Measurements from ENCODE around the gene STK32A.

STK32A gene

DNA sequence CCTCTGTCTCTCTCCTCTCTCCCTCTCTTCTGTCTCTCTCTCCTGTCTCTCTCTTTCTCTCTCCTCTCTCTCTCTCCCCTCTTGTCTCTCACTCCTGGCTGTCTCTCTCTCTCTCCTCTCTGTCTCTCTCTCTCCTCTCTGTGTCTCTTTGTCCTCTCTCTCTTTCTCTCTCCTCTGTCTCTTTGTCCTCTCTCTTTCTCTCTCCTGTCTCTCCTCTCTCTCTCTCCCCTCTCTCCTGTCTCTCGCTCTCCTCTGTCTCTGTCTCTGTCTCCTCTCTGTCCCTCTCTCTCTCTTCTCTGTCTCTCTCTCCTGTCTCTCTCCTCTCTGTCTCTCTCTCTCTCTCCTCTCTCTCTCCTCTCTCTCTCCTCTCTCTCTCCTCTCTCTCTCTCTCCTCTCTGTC is 25.0 kb downstream of the STK32A start:
- DNase-seq (ENCODE audit: low read depth), result no peak

- DNase-seq (ENCODE audit: low read depth), result no peak
Measured at GRCh38 chr5:147267082-147267832, 32.4 kb downstream of the STK32A start.

- no peak for DNase-seq (ENCODE audit: low read depth)
Measured at GRCh38 chr5:147276497-147276896, 41.7 kb downstream of the STK32A start.

DNA sequence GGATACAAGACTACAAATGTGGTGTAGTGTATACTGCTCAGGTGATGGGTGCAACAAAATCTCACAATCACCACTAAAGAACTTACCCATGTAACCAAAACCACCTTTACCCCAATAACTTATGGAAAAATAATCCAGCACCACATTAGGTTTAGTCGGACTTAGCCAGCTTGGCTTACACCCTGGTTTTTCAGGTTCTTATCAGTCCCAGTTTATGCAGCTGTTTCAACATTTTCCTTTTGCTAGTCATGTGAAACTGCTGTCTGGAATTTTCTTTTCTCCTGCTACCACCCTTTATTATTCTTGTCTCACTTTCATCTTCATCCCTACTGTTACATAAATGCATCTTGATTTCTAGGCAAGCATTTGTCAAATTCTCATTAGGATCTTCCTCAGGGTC is 51.5 kb downstream of the STK32A start:
- DNase-seq (ENCODE audit: low read depth), result no peak

DNA sequence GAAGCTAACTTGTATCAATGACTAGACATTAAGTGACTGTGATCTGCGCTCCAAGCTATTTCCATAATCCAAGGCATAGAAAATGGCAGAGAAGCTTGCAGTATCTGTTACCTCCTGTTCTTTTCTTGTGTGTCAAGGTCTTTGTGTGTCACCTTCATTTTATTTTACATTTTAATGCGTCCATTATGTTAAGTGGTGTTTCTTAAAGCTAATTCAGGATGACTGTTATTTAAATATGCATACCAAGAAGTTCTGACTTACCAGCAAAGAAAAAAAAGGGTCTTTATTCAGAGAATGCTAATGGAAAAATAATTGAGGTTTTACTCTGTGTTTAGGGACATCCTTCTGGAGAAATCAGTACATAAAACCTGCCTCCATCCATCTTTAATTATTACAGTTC is 52.3 kb downstream of the STK32A start:
- DNase-seq (ENCODE audit: low read depth), result no peak

GRCh38 chr5:147290261-147290660 is 55.4 kb downstream of the STK32A start:
- no peak for DNase-seq (ENCODE audit: low read depth)

DNA sequence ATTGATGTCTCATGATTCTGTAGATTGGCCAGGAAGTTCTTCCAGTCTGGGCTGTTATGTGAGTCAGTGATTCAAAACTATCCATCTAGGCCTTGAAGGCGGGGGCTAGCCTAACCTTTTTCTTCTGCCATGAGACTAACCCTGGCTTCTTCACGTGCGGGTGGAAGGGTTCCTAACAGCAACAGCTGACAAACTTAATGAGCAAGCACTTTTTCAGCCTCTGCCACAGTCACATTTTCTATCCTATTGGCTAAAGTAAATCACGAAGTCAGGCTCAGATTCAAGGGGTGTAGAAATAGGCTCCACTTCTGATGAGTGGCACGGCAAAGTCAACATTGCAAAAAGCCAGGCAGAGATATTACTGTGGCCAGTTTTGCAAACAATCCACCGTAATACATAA is 68.4 kb downstream of the STK32A start:
- no peak for DNase-seq (ENCODE audit: low read depth)

GRCh38 chr5:147303976-147304375 is 69.2 kb downstream of the STK32A start:
- no peak for DNase-seq (ENCODE audit: low read depth)

GRCh38 chr5:147305147-147305546 is 70.3 kb downstream of the STK32A start:
- DNase-seq (ENCODE audit: low read depth), result no peak

DNA sequence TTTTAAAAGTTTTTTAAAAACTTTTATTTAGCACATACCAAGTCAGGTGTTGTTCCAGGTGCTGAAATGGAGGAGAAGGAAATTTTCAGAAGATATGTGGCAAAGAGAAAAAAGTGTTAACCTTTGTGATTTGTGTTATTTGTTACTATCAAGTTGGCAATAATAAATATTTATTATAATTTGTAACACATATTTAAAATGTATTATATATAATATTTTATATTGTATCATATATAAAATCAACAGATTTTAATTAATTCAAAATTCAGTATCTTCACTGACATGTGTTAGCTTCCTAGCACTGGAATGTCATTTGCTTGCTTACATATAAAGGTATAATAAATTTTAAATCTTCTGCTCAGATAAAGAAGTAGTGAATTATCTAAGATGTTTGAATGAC is 71.5 kb downstream of the STK32A start:
- no peak for DNase-seq (ENCODE audit: low read depth)

DNA sequence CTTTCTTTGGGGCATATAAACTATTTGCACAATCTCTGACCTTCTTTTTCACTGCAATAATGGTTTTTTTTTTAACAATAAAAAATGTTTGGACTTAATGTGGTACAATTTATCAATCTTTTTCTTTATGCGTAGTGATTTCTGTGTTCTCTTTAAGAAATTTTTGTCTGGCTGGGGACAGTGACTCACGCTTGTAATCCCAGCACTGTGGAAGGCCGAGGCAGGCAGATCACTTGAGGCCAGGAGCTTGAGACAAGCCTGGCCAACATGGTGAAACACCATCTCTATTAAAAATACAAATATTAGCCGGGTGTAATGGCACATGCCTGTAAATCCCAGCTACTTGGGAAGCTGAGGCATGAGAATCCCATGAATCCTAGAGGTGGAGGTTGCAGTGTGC is 72.3 kb downstream of the STK32A start:
- DNase-seq (ENCODE audit: low read depth), result no peak

DNA sequence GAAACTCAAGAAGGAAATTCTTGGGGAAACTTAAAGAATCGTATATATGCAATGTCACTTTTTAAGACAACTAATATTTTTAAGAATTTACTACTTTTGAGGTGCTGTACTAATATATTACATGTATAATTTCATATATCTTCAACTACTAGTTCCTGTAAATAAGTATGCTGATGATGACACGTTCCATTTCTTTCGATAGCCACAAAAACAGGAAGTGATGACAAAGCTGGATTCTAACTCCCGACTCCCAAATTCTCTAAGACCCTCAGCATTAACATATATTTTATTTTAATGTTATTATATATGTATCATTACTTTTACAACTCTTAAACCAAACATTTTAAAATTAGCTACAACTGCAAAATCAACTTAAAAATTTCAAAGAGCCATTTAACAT is 74.8 kb downstream of the STK32A start:
- DNase-seq (ENCODE audit: low read depth), result no peak

DNA sequence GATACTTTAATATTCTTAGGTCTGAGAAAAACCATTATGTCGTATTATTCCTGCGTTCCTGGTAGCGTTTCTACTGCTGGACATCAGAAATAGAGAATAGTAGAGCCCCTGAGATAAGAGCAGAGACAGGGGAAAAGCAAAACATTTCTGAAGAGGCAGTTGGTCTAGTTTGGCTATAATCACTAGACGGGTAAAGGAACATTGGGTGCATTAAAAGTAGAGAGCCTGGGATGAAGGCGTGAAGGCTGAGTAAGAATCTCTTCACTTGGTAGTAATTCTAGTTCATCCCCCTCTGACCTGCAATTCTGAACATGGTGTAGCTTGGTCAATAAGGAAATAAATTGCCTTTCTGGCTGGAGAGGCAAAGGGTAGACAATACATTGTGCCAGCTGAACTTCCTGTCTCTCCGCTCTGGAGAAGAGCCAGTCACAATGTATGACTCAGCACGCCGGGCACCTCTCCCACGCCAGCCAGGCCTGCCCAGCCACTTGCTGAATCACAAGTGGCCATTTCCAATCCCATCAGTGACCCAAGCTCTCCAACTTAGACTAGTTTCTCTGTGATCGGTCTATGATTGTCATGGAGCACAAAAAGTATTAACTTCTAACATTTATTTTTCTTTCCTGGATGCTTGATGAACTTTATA is 75.4 kb downstream of the STK32A start:
- no peak for DNase-seq (ENCODE audit: low read depth)

GRCh38 chr5:147317978-147318684 is 83.3 kb downstream of the STK32A start:
- no peak for DNase-seq (ENCODE audit: low read depth)

DNA sequence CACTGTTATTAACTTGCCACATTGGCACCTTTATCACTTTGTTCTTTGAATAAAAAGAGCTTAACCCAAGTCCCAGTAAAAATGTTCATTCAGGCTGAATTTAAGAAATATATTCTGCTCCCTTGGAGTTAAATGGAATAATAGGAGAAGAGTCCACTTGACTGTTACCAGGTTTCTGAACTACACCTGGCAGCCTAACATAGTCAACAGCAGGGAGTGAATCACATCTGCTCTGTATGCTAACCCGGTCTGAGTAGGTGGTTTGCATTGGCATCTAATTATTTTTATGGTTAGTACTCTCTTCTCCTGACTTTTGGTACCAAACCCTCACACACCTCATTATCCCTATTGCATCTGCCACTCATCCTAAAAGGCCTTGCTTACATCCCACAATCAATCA is 86.7 kb downstream of the STK32A start:
- DNase-seq (ENCODE audit: low read depth), result no peak

DNA sequence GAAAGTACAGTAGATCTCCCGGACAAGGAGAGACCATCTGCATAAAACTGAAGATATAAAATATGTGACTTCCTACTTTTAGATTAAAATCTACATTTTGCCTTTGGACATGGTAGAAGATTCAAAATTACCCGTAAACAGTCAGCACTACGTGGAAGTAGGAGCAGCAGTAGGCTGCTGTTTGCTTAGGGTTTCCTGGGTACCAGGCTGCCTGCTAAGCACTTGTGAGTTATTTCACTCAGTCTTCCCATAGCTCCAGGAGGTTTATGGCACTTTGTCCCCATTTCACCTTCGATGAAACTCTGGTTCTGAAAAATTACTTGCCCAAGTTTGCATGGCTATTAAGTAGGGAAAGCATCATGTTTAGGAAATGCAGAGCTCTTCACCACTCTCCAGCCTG is 92.6 kb downstream of the STK32A start:
- DNase-seq (ENCODE audit: low read depth), result no peak

DNA sequence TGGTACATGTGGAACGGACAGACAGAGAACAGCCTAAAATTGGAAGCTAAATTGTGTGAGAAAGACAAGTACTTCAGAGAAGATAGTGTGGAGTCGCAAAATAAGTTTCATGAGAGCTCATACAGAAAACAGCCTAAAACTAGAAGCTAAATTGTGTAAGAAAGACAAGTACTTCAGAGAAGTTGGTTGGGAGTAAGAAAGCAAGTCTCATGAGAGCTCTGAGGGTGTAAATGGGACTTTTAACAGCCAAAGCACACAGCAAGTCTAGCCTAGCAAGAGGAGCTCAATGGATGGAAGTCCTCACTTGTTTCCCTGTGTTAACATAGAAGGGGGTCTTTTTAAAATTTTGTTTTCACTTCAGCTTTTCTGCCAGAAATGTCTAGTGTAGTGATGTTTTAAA is 93.1 kb downstream of the STK32A start:
- no peak for DNase-seq (ENCODE audit: low read depth)

- DNase-seq (ENCODE audit: low read depth), result no peak
Measured at GRCh38 chr5:147332658-147333057, 97.8 kb downstream of the STK32A start.

- DNase-seq (ENCODE audit: low read depth), result no peak
Measured at GRCh38 chr5:147336876-147337275, 102.0 kb downstream of the STK32A start.

DNA sequence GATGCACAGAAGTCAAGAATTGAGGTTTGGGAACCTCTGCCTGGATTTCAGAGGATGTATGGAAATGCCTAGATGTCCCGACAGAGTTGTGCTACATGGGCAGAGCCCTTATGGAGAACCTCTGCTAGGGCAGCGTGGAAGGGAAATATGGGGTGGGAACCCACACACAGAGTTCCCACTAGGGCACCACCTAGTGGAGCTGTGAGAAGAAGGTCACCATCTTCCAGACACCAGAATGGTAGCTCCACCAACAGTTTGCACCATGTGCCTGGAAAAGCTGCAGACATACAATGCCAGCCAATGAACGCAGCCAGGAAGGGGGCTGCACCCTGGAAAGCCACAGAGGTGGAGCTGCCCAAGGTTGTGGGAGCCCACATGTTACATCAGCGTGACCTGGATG is 104.5 kb downstream of the STK32A start:
- no peak for DNase-seq (ENCODE audit: low read depth)

DNA sequence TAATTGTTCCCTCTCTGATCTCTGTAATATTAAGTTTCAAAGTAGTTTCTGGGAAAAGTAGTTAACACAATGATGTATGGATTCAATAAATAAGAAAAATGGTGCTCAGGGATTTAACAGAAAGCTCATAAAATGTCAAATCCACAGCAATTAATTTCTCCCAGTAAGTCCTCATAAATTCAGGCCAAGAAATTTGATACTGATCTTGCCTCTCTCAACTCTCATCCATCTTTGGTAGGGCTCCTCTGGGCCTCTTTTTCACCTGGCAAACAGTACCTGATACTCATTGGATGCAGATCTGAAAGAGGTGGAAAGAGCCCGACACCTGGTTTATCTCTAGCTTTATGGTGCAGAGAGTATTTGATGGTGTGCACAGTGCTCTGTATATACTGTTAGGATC is 106.1 kb downstream of the STK32A start:
- no peak for DNase-seq (ENCODE audit: low read depth)

DNA sequence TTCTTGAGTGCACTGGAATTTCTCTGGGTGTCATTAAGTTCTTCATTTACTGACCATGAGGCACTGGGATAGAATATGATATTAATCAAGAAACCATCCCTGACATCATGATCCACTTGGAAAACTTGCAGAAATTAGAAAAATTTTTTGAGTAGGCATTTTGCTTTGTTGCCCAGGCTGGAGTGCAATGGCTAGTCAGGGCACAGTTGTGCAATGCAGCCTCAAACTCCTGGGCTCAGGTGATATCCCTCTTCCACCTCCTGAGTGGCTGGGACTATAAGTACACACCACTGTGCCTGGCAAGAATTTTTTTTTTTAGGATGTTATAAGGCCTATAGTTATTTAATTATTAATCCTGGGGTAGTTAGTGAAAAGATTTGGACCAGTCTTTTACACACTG is 106.5 kb downstream of the STK32A start:
- no peak for DNase-seq (ENCODE audit: low read depth)

DNA sequence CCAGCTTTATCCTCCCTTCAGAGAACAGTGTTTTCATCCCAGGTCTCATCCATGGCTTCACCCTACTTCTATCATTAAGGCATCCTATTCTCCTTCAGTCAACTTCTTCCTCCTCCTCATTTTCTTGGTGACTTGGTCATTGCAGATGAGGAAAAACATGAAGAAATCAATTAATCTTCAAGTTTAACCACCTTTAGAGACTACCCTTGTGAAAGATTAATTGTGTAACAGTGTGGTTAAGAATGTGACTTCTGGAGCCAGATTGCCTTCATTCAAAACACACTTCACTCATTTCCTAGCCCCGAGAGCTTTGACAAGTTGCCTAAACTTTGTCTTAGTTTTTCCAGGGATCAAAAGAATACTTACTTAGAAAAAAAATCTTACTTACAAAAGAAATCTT is 110.0 kb downstream of the STK32A start:
- no peak for DNase-seq (ENCODE audit: low read depth)
